M059J (cell line): Measurements from ENCODE around the gene RPH3AL. TPM values are rescaled to one million over a fixed set of nuclear protein-coding genes. Genes with fewer than 3 reads are reported as not detected.
A peak's percentile ranks its signal among the peaks of the same experiment; 100 is the strongest.
"Not testable (repeated sequence)": the region's sequence is repeated elsewhere in the genome, so short reads cannot be mapped to it uniquely, and the experiment has no call there.

ENCODE experiments used
- DNase-seq: peaks from one replicate; pipeline ENCODE4 v3.0.0-alpha.2; 2012; ENCODE audit warnings: low read depth
- total RNA-seq: library from RNA; depleted of rRNA; stranded (reverse); fragments of >200 nt; shearing (Covaris generic); gene quantifications from 2 replicates; pipeline ENCODE4 v1.2.3, GENCODE V29; 2014

RPH3AL gene
- total RNA-seq, 1 experiment from 2014 or later, result 0.81 TPM

DNA sequence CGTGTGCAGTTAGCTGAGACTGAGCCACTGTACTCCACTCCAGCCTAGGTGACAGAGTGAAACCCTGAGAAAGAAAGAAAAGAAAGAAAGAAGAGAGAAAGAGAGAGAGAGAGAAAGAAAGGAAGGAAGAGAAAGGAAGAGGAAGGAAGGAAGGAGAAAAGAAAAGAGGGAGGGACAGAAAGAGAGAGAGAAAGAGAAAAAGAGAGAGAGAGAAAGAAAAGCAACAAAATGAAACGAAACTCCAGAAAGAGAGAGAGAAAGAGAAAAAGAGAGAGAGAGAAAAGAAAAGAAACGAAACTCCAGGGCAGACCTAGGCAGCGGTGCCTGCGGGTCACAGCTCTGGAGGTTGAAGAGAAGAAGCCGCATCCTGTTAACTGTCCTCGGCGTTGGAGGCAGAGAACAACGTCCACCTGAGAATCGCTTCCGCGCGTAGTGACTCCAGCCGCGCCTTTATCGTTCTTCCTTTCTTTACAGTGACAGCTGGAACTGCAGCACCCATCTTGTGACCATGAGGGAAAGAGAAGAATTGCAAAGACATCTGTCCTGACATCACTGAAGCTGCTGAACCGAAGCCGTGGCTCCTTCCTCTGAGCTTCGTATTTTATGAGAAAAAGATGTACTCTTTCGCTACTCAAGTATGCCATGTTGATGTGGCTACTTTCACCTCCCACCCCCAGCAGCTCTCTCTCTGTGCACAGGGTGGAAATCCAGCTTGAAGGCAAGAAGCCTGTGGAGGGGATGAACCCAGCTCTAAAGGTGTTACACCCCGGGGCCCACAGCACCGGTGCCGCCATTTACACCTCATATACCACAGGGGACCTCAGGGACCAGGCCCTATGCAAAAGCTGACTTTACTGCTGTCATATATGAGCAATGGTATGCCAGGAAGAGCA, 114.3 kb downstream of the RPH3AL start:
- DNase-seq, result no peak

- no peak for DNase-seq
Measured at GRCh38 chr17:237406-237955, 115.1 kb downstream of the RPH3AL start.

DNA sequence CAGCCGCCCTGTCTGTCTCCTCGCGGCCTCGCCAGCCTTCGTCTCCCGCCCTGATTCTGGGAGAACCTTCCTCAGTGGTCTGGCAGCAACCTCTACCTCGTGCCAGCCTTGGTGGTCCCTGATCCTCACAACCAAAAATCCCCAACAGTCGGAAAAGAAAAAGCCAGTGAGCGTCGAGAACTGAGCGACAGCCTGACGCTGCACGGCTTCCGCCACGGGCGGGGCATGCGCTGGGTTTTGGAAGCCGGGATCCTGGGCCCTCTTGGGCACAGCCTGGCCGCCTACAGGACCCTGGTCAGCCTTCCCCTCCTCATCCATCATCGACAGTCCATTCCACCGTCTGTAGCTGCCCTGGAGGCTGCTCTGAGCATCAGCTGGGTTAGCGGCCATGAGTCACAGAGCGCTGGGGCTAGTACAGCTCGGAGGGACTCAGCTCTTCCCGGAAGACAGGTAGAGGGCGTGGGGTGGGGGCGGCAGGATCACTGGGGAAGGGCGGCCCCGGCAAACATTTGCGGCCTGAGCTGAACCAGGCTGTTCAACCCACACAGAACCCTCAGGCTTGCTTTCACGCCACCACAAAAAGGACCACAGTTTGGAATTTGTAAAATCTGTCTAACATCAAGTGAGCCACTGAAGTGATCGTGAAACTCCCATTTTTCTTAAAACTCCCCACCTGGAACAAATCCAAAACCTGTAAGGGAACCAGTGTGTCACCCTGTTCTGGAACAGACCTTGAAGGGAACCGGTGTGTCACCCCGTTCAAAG, 115.8 kb downstream of the RPH3AL start:
- DNase-seq, result peak; percentile 30

DNA sequence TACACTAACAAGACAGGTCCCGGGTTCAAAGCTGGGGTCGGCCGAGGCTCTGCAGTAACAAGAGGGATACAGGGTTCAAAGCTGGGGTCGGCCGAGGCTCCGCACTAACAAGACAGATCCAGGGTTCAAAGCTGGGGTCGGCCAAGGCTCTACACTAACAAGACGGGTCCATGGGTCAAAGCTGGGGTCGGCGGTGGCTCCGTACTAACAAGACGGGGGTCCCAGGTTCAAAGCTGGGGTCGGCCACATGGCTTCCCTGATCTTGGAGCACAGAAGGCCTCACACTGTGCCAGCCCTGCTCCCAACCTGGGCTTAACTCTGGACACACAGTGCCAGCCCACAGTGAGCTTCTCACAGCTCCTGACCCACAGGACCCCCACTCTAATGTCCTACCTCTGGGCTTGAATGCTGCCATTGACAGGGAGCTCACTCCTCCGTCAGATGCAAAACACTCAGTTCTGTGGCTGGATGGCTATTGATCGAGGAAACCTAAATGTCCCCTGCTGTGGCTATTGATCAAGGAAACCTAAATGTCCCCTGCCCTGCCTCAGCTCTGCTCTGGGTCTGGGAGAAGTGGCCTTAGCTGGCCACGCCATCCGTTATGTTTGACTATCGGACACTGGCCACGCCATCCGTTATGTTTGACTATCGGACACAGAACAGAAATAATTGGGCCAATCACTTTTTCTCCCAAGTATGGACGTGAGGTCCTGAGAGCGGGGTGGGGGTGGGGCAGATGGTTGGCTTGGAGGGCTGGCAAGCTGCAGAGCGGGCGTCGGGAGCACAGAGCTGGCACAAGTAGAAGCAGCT, 116.6 kb downstream of the RPH3AL start:
- DNase-seq, result no peak

- not testable (repeated sequence) for DNase-seq
Measured at GRCh38 chr17:234994-235830, 117.4 kb downstream of the RPH3AL start.

DNA sequence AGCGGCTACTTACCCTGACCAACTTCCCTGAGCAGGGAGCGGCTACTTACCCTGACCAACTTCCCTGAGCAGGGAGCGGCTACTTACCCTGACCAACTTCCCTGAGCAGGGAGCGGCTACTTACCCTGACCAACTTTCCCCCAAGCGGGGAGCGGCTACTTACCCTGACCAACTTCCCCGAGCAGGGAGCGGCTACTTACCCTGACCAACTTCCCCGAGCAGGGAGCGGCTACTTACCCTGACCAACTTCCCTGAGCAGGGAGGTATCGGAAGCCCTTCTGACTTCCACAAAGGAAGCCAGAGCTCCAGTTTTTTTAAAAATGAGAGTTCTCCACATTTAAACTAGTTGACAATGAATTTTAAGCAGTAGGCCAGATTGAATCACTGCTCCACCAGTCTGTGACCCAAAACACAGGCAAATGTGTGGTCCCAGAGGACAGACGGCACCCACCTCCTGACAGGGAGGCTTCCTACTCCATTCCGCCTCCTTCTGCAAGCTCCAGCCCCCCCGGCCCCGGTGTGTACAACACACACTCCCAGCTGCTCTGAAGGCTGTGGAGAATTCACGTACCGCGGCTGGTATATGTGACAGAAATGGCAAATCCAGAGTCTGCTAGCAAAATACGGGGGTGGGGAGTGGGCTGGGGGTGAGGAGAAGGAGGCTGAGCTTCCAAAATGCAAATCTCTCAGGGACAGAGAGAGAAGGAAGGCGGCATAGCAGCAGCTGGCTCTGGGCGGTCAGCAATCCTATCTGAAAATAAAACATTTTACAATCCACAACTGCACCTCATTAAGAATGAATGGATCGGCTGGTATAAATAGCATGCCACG, 118.2 kb downstream of the RPH3AL start:
- DNase-seq, result not testable (repeated sequence)

DNA sequence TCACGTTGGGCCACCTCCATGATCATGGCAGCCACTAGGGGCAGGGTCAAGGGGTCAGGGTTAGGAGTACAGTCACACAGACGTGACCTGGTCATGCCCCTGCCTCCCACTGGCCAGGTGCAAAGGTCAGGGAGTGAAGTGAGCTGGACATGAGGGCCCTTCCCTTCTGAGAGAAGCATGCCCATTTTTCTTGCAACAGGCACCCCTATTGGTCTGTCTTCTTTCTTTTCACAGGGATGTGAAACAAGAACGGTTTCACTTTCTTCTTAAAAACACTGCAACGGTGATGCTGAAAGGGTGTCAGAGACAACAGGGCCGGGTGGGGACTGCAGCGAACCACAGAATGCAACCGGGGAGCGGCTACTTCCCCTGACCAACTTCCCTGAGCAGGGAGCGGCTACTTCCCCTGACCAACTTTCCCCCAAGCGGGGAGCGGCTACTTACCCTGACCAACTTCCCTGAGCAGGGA, 119.1 kb downstream of the RPH3AL start:
- DNase-seq, result no peak

- peak; percentile 85 for DNase-seq
Measured at GRCh38 chr17:231966-232807, 120.4 kb downstream of the RPH3AL start.

DNA sequence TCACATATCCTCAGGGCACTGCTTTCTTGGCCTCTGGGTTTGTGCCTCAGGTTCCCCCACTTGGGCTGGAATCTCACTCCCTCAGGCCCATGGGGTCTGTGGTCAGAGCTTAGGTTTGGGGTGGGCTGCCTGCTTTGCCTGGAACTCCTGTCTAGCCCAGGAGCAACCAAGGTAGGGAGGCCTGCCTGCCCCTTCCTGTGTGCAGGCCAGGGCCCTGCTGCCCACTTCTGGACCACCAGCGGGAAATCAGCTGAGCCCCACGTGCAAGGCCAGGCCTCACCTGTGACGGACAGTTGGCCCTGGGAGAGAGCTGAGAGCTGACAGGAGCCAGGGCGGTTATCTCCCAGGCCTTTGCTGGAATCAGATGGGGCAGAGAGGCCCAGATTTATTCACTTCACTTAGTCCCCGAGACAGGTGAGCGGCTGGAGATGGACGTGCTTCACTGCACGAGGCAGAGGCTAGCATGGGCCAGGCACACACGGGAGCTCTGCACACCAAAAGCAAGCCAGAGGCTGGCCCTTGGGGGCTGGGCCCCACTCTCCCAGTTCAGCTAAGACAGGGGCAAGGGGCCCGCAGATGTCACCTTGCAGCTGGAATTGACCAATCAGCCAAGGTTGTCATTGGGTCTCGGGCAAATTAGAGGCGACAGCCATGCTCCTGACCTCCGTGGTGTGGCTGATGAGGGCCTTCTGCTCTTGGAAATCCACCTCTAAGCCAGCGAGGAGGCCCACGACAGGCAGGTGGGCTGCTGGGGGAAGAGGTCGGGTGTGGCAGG, 121.2 kb downstream of the RPH3AL start:
- DNase-seq, result no peak

DNA sequence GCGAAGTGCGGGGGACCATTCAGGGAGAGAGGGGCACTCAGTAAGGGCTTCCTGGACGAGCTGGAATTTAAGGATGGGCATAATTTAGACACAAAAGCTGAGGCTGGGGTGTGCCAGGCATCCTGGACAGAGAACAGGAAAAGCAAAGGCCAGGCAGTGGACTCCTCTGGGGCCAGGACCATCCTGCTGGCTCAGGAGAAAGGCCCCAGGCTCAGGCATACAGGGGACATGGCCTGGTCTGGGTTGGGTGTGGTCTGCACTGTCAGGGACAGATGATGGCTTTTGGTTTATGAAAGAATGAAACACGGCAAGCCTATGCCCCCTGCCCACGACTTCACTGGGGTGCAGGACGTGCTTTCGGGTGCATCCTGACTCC, 122.2 kb downstream of the RPH3AL start:
- DNase-seq, result no peak

DNA sequence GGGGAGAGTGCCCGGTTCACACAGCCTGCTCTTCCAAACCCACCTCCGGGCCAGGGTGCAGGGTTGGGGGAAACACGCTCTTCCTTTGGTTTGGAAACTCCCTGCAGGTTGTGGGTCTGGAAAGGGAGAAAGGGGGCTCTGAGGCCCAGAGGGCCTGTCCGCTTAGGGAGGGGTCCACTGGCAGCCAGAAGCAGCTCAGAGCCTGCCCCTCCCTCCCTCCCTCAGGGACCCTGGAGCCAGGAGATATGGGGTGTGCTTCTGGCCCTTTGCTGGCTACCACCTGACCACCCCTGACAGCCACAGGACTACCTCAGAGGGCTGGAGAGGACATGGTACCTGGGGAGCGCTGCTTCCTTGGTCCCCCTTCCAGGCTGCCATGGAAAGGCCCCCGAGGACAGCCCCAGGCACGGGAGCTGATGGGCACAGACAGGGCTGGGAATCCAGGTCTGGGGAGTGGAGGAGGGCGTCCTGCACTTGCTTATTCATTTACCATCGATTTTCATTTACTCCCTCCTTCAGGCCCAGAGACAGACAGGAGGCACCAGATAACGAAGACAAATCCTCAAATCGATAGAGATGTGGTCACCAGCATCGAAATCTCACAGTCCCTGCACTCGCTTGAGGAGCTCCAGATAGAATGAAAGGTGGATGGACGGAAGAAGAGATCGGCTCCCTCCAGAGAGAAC, 122.8 kb downstream of the RPH3AL start:
- DNase-seq, result no peak

DNA sequence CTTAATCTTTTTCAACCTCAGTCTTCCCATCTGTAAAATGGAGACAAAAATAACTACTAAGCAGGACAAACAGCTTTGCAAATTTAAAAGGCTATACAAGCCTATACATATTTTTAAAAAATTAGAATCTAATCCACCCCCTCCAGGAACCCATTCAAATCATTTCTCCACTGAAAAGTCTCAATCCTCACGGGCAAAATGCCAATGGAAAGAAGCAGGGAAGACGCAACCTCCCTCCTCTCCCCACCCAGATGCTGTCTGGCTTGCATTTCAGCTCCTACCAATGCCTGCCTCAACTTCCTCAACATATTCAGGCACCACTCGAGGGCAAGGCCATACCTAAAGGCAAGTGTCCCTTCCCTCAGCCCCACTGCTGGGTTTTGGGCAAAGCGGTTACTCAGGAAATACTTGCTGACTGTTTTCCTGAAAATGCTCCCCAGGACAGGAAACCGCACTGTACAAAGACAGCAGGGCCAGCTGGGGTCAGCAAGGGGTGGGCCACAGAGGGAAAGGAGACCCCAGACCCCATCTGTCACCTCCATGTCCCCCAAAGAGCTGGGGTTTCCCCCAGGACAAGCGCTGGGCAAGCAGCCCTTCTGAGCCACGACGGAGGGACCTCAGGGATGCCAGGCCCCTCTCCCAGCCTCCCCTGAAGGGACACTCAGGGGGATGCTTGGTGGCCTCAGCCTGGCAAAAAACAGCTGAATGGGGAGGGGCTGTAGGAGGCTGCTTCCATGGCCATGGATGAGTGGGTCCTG, 123.5 kb downstream of the RPH3AL start:
- peak; percentile 66 for DNase-seq

DNA sequence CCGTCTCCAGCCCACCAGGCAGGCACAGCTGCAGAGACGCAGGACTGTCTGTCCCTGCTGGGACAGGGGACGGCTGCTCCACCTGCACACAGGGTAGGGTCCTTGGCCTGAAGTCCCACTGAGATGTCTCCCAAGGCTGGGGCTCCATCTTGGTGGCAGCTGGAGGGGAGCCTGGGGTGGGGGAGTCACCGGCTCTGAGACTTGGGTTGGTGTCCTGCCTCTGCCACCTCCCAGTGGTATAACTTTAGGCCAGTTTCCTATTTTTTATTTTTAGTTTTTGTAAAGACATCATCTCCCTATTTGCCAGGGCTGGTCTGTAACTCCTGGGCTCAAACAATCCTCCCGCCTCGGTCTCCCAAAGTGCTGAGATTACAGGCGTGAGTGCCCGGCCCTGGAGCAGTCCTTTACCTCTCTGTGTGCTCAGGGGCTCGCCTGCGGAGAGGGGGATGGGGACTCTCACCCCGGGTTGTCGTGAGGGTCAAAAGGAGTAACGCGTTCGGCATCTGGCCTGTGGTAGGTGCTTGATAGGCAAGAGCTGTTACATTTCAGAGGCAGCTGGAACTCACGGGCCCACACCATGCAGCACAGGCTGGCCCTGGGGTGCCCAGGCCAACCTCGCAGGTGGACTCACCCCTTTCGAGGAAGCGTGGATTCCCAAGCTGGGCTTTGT, 124.5 kb downstream of the RPH3AL start:
- no peak for DNase-seq

DNA sequence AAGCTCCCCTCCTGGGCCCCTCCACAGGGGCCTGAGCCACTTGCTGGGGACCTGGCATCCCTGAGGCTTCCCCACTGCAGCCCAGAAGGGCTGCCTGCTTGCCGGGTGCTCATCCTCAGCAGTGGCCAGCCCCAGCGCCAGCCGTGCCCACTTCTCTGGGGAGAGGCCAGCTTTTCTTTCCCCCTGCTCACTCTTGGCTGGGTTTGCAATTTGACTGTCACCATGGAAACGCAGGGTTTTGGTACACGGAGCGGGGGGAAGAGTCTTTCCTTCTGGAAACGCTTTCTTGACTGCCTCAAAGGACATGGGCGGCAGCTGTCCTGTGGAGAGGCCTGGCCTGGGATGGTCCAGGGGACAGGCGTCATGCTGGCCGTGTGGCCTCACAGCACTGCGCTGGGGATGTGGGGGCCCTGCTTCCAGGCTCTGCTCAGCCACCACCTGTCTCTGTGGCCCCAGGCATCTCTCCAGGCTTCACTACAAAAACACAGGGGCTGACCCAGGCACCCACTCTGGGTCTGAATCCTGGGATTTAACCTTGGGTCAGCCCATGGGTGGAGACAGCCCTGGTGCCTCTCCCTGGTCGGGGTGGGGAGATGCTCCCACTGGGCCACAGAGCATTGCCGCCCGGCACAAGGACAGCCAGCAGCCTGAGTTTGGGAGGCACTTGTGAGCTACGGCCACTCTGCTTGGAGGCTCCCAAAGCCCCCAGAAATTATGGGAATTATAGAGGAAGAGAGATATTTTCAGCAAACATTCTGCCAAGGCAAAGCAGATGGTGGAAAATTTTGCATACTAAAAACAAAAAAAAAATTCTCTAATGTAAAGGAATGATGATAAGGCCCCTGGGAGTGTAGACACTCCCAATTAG, 125.3 kb downstream of the RPH3AL start:
- DNase-seq, result peak; percentile 19
